C4-2B (cell line): ENCODE data around the gene ZEB2.

Source experiments
- H3K27ac ChIP-seq: fragments of 450-650 bp; 2 replicates; pipeline ENCODE4 v1.5.1; 2017
- ZFX ChIP-seq: fragments of 450-650 bp; IDR thresholded peaks from 2 replicates; pipeline ENCODE4 v1.6.1; 2017
- TF ChIP-seq, protein P1 (sequence below): fragments of 450-650 bp; conservative IDR thresholded peaks from 2 replicates; pipeline ENCODE4 v1.5.1; 2017; ENCODE audit warnings: mild to moderate bottlenecking

Gene ZEB2

GRCh38 chr2:144358374-144358964 is 161.4 kb downstream of the ZEB2 start:
- no peak overlapping the region for H3K27ac ChIP-seq
- TF ChIP-seq ZFX = no peak
- TF ChIP-seq, protein P1, sequence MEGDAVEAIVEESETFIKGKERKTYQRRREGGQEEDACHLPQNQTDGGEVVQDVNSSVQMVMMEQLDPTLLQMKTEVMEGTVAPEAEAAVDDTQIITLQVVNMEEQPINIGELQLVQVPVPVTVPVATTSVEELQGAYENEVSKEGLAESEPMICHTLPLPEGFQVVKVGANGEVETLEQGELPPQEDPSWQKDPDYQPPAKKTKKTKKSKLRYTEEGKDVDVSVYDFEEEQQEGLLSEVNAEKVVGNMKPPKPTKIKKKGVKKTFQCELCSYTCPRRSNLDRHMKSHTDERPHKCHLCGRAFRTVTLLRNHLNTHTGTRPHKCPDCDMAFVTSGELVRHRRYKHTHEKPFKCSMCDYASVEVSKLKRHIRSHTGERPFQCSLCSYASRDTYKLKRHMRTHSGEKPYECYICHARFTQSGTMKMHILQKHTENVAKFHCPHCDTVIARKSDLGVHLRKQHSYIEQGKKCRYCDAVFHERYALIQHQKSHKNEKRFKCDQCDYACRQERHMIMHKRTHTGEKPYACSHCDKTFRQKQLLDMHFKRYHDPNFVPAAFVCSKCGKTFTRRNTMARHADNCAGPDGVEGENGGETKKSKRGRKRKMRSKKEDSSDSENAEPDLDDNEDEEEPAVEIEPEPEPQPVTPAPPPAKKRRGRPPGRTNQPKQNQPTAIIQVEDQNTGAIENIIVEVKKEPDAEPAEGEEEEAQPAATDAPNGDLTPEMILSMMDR = no peak

- H3K27ac ChIP-seq = no peak overlapping the region
- TF ChIP-seq, protein P1 = no peak
- TF ChIP-seq ZFX = no peak
Observed at GRCh38 chr2:144357623-144358373, 162.1 kb downstream of the ZEB2 start.

- TF ChIP-seq, protein P1 = no peak
- no peak for TF ChIP-seq ZFX
- no peak overlapping the region for H3K27ac ChIP-seq
Observed at GRCh38 chr2:144356402-144356801, 163.5 kb downstream of the ZEB2 start.

DNA sequence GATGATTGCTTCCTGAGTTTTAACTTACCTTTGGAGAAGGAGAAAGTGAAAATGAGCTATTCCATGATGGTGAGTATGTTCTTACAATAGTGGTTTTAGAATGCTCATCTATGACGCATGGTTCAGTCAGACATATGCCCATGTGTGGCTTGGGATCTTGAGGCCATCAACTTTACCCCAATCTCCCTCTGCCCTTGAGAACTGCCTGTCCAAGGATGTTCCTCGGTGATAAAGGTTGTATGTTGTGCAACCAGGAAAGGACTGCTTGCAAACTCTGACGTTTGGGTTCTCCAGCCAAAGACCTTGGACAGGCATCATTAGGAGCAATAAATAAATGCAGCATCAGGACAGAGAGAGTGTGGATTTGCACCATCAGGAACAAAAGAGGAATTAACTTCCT is 165.0 kb downstream of the ZEB2 start:
- TF ChIP-seq, protein P1 = no peak
- TF ChIP-seq ZFX = no peak
- H3K27ac ChIP-seq = no peak overlapping the region

DNA sequence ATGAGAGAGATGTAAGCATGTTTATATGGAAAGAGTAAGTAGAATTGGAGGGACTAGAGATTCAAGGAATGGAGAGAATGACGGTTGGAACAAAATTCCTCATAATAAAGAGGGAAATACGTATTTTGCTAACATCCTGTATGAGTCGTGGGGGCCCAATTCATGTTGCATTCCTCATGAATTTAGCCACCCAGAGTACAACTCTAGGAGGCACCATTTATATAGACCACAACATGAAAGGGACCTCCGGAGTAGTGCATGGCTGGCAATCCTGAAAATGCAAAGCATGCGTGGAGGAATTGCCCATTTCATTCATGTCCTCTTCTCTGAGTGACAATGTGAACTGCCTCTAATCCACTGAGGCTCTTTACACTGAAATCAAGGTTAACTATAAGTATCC is 168.2 kb downstream of the ZEB2 start:
- TF ChIP-seq, protein P1 = no peak
- TF ChIP-seq ZFX = no peak

GRCh38 chr2:144350151-144350802 is 169.6 kb downstream of the ZEB2 start:
- H3K27ac ChIP-seq = no peak overlapping the region
- TF ChIP-seq, protein P1 = no peak
- no peak for TF ChIP-seq ZFX

More for the DNA sequence above, 168.2 kb downstream of the ZEB2 start:
- H3K27ac ChIP-seq = no peak overlapping the region

- TF ChIP-seq ZFX = no peak
- TF ChIP-seq, protein P1 = no peak
Observed at GRCh38 chr2:144349674-144350073, 170.2 kb downstream of the ZEB2 start.

More at GRCh38 chr2:144349674-144350073, 170.2 kb downstream of the ZEB2 start:
- no peak overlapping the region for H3K27ac ChIP-seq
